Stimulated activated CD8-positive, alpha-beta memory T cell treated with anti-CD3 and anti-CD28 coated beads, Interleukin-15, amount 100 ng/mL, for 48 hours (primary cell): ENCODE measurements around the gene FBLN2.

Experiments
- DNase-seq, 2 donors: peaks; one replicate each; pipeline ENCODE4 v3.0.0-alpha.2; 2020; ENCODE audit warnings: low read depth in 2 of 2

Gene FBLN2

GRCh38 chr3:13582366-13583250, 33.7 kb downstream of the FBLN2 start:
- DNase-seq = no peak

- DNase-seq = no peak
Observed at GRCh38 chr3:13583251-13584180, 34.6 kb downstream of the FBLN2 start.

GRCh38 chr3:13584427-13584891, 35.5 kb downstream of the FBLN2 start:
- no peak for DNase-seq

GRCh38 chr3:13584901-13585300, 36.0 kb downstream of the FBLN2 start:
- no peak for DNase-seq

GRCh38 chr3:13587442-13587841, 38.5 kb downstream of the FBLN2 start:
- no peak for DNase-seq

GRCh38 chr3:13588221-13588701, 39.3 kb downstream of the FBLN2 start:
- DNase-seq = no peak

GRCh38 chr3:13588993-13589392, 40.1 kb downstream of the FBLN2 start:
- no peak for DNase-seq

GRCh38 chr3:13590841-13591520, 42.1 kb downstream of the FBLN2 start:
- DNase-seq = no peak

GRCh38 chr3:13593615-13594014, 44.7 kb downstream of the FBLN2 start:
- DNase-seq = no peak

- DNase-seq = no peak
Observed at GRCh38 chr3:13594146-13594545, 45.2 kb downstream of the FBLN2 start.

GRCh38 chr3:13594991-13595421, 46.1 kb downstream of the FBLN2 start:
- DNase-seq = no peak

- no peak for DNase-seq
Observed at GRCh38 chr3:13595485-13595884, 46.6 kb downstream of the FBLN2 start.

- DNase-seq = no peak
Observed at GRCh38 chr3:13596426-13597205, 47.7 kb downstream of the FBLN2 start.

GRCh38 chr3:13597661-13598060, 48.7 kb downstream of the FBLN2 start:
- no peak for DNase-seq

GRCh38 chr3:13598201-13598600, 49.3 kb downstream of the FBLN2 start:
- no peak for DNase-seq

GRCh38 chr3:13598926-13599886, 50.3 kb downstream of the FBLN2 start:
- DNase-seq = no peak

GRCh38 chr3:13599887-13600450, 51.0 kb downstream of the FBLN2 start:
- DNase-seq = no peak

GRCh38 chr3:13600950-13601691, 52.2 kb downstream of the FBLN2 start:
- no peak for DNase-seq

- no peak for DNase-seq
Observed at GRCh38 chr3:13601692-13602080, 52.8 kb downstream of the FBLN2 start.
